Fibroblast of pulmonary artery (primary cell): ENCODE results near the gene MAZ.
"Not testable (repeated sequence)": the region's sequence is repeated elsewhere in the genome, so short reads cannot be mapped to it uniquely, and the experiment has no call there.

Source experiments
- DNase-seq: peaks from one replicate; pipeline ENCODE4 v3.0.0-alpha.2; 2010; ENCODE audit warnings: low read depth
- H3K4me3 ChIP-seq: replicated peaks from 2 replicates; pipeline ENCODE4 v1.5.1; 2011; ENCODE audit warnings: low read depth, mild to moderate bottlenecking, control low read depth, low read length, moderate library complexity
- TF ChIP-seq, protein P1 (sequence below): IDR thresholded peaks from 2 replicates; pipeline ENCODE4 v1.5.1; 2011; ENCODE audit warnings: mild to moderate bottlenecking, control low read depth, low read length, inconsistent platforms; ENCODE audit errors: missing control alignments

Gene MAZ

DNA sequence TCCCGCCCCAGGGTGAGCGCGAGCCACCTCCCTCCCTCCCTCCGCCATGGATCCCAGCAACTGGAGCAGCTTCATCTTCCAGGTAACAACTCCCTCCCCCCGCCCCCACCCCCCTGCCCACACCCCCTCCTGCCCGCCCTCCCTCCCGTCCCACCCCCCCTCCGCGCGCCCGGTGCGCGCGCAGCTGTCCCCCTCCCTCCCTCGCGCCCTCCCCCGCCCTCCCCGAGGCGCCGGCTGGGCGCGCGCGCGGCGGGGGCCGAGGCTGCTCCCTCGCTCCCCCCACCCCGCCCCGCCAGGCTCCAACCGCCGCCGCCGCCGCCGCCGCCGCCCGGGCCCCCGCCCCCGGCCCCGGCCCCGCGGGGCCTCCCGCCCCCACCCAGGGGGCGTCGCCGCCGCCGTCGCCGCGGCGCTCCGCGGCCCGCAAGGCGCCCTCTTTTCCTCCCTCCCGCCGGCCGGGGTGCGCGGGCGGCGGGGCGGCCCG is at the start of gene MAZ:
MAZ (plus strand) TSS at position 431 of the 481 bp plus-strand sequence. CDS start 173 bp downstream, outside the sequence.
- TF ChIP-seq, protein P1, sequence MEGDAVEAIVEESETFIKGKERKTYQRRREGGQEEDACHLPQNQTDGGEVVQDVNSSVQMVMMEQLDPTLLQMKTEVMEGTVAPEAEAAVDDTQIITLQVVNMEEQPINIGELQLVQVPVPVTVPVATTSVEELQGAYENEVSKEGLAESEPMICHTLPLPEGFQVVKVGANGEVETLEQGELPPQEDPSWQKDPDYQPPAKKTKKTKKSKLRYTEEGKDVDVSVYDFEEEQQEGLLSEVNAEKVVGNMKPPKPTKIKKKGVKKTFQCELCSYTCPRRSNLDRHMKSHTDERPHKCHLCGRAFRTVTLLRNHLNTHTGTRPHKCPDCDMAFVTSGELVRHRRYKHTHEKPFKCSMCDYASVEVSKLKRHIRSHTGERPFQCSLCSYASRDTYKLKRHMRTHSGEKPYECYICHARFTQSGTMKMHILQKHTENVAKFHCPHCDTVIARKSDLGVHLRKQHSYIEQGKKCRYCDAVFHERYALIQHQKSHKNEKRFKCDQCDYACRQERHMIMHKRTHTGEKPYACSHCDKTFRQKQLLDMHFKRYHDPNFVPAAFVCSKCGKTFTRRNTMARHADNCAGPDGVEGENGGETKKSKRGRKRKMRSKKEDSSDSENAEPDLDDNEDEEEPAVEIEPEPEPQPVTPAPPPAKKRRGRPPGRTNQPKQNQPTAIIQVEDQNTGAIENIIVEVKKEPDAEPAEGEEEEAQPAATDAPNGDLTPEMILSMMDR, result no peak
- peak within 1 kb of the TSS; percentile 91 for H3K4me3 ChIP-seq
- DNase-seq, result peak; percentile 94

DNA sequence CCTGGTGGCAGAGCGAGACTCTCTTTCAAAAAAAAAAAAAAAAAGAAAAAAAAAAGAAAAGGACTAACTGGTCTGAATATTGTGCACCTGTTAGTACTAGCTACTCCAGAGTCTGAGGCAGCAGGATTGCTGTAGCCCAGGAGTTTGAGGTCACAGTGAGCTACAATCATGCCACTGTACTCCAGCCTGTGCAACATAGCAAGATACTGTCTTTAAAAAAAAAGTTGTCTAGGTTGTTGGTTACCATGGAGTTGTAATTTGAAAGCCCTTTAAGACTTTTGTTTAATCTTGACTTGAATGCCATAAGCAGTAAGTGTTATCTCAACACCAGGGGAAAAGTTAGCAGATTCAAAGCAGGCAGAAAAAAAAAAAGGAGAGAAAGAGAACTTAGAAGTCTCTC is 49.7 kb upstream of the MAZ start:
- no peak overlapping the region for H3K4me3 ChIP-seq
- TF ChIP-seq, protein P1, result no peak
- DNase-seq, result no peak

DNA sequence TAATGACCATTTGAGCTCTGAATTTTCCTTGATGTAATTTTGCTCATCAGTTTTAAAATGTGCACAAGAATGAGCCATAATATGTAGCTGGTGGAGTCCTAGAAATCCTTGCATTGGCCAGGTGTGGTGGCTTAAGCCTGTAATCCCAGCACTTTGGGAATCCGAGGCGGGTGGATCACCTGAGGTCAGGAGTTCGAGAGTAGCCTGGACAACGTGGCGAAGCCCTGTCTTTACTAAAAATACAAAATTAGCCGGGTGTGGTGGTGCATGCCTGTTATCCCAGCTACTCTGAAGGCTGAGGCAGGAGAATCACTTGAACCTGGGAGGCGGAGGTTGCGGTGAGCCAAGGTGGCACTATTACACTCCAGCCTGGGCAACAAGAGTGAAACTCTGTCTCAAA is 49.2 kb upstream of the MAZ start:
- H3K4me3 ChIP-seq, DNase-seq: not testable (repeated sequence)

DNA sequence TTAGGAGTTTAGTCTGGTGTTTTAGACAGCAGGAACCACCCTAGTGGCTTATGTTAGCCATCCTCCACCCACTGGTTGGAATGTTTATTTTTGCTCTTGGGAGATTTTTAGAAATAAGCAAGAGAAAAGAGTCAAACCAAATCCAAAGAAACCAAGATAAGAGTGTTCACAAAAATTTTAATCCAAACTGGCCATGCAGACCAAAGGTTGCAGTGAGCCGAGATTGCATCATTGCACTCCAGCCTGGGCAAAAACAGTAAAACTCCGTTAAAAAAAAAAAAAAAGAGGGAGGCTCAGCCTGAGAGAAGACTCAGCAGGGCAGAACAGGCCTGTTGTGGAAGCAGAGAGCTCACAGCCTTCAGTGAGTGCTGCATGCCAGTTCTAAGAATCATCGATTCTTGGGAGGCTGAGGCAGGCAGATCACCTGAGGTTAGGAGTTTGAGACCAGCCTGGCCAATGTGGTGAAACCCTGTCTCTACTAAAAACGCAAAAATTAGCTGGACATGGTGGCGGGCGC is 48.3 kb upstream of the MAZ start:
- no peak overlapping the region for H3K4me3 ChIP-seq
- DNase-seq, result peak; percentile 67
- TF ChIP-seq, protein P1, result peak; percentile 21

DNA sequence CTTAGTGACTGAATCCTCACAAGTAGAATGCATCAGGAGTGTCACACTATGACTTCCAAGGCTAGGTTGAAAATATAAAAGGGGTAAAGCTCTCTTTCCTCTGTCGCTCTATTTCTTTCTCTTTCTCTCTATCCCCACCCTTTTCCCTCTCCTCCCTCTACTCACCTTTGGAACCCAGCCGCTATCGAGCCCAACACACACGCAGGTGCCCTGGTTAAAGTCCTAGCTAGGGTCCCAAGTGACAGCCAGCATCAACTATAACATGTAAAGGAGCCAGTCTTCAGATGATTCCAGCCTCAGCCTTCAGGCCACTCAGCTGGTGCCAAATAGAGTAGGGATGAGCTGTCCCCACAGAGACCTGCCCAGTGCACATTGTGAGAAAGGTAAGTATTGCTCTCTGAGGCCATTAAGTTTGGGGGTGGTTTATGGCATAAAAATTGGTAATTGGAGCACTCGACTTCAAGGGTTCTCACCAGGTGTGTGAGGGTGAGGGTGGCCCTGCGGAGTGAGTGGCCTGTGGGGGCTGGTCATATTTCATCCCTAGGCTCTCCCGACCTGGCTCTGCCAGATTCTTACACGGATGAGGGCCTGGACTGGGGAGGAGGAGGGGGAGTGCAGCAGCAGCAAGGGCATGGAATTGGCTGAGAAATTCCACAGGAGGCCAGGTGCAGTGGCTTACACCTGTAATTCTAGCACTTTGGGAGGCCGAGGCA is 45.6 kb upstream of the MAZ start:
- DNase-seq, result no peak
- H3K4me3 ChIP-seq, result no peak overlapping the region
- TF ChIP-seq, protein P1, result no peak

DNA sequence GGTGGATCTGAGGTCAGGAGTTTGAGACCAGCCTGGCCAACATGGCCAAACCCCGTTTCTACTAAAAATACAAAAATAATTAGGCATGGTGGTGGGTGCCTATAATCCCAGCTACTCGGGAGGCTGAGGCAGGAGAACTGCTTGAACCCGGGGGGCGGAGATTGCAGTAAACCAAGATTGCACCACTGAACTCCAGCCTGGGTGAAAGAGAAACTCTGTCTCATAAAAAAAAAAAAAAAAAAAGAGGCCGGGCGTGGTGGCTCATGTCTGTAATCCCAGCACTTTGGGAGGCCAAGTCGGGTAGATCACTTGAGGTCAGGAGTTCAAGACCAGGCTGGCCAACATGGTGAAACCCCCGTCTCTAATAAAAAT is 45.1 kb upstream of the MAZ start:
- H3K4me3 ChIP-seq, DNase-seq: not testable (repeated sequence)

DNA sequence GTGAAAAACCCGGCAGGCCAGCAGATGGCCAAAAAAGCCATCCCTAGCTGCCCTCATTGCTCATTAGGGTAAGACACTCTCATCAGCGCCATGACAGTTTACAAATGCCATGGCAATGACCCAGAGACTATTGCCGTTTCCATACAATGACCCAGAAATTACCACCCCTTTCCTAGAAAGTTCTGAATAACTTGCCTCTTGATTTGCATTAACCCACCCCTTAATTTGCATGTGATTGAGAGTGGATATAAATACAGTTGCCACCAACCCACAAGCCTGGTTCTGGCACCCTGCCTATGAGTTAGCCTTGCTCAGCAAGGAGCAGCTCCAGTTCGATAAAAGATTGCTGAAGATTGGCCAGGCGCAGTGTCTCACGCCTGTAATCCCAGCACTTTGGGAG is 44.4 kb upstream of the MAZ start:
- TF ChIP-seq, protein P1, result no peak
- DNase-seq, result no peak
- no peak overlapping the region for H3K4me3 ChIP-seq

DNA sequence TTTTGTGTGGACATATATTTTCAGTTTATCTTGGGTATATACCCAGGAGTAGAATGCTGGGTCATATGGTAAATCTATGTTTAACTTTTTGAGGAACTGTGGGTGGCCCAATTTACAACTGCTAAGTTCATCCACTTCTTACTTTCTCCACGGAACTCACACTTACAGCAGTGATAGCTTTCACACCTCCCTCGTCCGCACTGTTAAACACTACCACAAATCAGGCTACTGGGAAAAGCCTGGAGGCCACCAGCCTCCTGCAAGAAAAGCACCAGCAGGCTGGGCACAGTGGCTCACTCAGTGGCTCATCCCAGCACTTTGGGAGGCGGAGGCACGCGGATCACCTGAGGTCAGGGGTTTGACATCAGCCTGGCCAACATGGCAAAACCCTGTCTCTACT is 43.0 kb upstream of the MAZ start:
- no peak overlapping the region for H3K4me3 ChIP-seq
- TF ChIP-seq, protein P1, result no peak
- no peak for DNase-seq
